ENCODE data around the gene FGF22.

Gene FGF22

GRCh38 chr19:680287-681028, 40.8 kb downstream of the FGF22 start:
- peak; percentile 99 for DNase-seq (ENCODE audit: low read depth)

- DNase-seq (ENCODE audit: low read depth): no peak
These were observed 41.6 kb downstream of the FGF22 start for GRCh38 chr19:681029-682019.

- DNase-seq (ENCODE audit: low read depth): no peak
These were observed 43.1 kb downstream of the FGF22 start for GRCh38 chr19:682678-683320.

- no peak for DNase-seq (ENCODE audit: low read depth)
These were observed 45.8 kb downstream of the FGF22 start for GRCh38 chr19:685454-685931.

- DNase-seq (ENCODE audit: low read depth): no peak
These were observed 47.1 kb downstream of the FGF22 start for GRCh38 chr19:686589-687297.

- DNase-seq (ENCODE audit: low read depth): no peak
These were observed 48.0 kb downstream of the FGF22 start for GRCh38 chr19:687569-688166.

- no peak for DNase-seq (ENCODE audit: low read depth)
These were observed 48.5 kb downstream of the FGF22 start for GRCh38 chr19:688214-688613.

- no peak for DNase-seq (ENCODE audit: low read depth)
These were observed 49.3 kb downstream of the FGF22 start for GRCh38 chr19:688992-689391.

- no peak for DNase-seq (ENCODE audit: low read depth)
These were observed 50.5 kb downstream of the FGF22 start for GRCh38 chr19:690203-690602.
